ENCODE measurements around the gene CSN1S1.

The CSN1S1 gene

DNA sequence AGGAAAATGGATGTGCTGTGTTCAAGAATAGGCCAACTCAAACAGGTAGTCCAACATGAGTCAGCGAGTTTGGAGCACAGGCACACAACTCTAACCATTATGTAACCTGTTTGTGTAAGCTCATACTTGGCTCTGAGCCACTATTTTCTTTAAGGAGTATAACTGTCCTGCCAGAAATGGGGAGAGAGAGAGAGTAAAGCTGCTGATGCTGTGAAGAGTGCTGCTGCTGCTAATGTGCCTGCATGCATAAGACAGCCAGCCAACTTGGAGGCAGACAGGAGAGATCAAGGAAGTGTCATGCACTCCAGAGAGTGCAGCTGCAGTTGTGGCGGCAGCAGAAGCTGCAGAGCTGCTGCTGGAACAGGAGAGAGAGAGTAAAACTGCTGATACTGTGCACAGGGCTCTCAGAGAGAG is 53.2 kb downstream of the CSN1S1 start:
- DNase-seq, result peak in 8 of 42 donors; percentile 0 to 38 (median 10)
- intact Hi-C loops (cut with DNase I), result no loop called here

DNA sequence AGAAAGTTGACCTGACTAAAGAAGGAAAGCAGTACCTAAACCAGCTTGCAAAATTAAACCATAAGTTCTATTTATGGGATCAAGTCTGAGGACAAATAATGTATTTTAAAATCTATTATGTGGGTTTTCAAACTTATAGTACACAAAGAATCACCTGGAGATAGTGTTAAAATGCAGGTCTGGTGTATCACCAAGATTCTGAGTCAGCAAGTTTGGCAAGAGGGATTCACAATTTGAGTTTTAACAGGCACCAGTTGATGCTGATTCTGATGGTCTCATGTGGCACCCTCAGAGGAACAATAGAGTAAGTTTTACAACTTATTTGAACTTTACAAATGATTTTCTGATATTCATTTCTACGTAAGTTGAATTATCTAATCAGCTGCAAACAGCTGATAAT is 55.8 kb downstream of the CSN1S1 start:
- intact Hi-C loops (cut with DNase I), result no loop called here
- DNase-seq, result no peak

DNA sequence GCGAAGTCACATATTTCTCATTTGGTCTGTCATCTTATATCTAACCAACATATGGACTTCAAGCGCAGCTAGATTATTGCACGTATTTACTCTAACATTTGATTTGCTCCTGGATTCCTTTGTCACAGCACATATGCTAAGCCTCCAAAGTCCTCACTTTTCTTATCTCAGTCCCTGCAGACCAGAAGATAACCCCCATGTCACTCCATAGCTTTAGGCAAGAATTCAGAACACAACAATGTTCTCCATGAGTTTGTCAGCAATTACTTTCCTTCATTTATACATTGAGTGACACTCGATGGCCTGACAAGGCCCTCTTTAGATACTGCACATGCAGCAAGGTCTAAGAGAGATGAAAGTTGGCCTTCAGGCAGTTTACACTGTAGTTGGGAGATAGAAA is 60.1 kb downstream of the CSN1S1 start:
- intact Hi-C loops (cut with DNase I), result no loop called here

DNA sequence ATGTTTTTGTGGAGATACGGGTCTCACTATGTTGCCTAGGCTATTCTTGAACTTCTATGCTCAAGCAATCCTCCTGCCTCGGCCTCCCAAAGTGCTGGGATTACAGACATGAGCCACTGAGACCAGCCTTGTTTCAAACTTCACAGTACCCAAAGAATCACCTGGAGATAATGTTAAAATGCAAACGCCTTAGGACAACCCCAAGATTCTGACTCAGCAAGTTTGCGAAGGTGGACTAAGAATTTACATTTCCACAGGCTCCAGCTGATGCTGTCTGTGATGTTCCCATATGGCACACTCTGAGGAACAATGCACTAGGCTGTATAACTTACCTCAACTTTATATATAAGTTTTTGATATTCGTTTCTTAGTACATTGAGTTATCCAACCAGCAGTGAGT is 63.9 kb downstream of the CSN1S1 start:
- DNase-seq, result no peak
- intact Hi-C loops (cut with DNase I), result no loop called here

More for the DNA sequence above, 60.1 kb downstream of the CSN1S1 start:
- no peak for DNase-seq

DNA sequence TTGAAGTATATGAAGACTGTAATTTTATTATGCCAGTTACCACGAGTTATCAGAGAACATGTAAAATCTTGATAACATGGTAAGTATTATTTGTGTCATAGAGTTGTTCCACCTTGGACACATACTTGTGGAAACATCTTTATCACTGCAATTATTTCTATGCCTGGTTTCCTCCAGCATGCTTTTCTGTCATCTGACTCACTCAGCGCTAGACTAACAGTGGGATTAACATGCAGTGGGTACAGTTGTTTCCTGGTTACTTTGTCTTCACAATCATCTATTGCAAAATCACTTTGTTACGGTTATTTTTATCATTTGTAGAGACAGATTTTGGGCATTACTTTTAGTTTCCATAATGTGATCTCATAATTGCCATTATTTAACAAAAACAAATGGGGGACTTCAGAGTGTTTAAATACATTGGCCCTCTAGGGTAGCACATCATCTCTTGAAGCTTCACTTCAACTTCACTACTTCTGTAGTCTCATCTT is 64.7 kb downstream of the CSN1S1 start, which contains the start of gene STATH:
TSS of gene STATH (plus strand) at position 441 of the 491 bp plus-strand sequence. CDS start 2,472 bp downstream, outside the sequence.
- no peak for DNase-seq
- intact Hi-C loops (cut with DNase I), result no loop called here

All from head of caudate nucleus (tissue), 42 donors.